Measurements from ENCODE around the gene CDH22. TPM values are rescaled to one million over a fixed set of nuclear protein-coding genes. Genes with fewer than 3 reads are reported as not detected.

The CDH22 gene
- total RNA-seq, 1 experiment from 2014 or later, result not detected

DNA sequence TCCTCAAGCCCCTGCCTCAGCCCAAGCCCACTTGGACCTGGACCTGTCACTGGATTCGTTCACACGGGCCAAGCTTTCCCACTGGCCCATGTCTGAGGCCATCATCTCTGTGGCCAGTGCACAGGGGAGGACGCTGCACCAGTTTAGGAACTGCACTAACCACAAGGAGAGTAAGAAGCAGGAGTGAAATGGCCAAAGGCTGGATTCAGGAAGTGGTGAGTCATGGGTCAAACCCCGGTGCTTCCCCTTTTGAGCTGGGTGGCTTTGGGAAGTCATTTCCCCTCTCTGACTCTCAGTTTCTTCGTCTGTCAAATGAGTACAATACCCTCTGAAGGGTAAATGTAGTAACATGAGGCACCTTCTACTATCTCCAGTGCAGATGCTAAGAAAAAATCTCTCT lies 102.3 kb downstream of the CDH22 start:
- no peaks in the 10 kb centered on the region for H3K9me3 Mint-ChIP-seq (ENCODE audit: unreplicated experiment)
- no peaks in the 10 kb centered on the region for H3K36me3 Mint-ChIP-seq (ENCODE audit: insufficient read depth, unreplicated experiment)
- H3K4me1 Mint-ChIP-seq (ENCODE audit: insufficient read depth, unreplicated experiment), result peaks cover 12% of the 10 kb centered on the region
- no peak overlapping the region for H3K4me3 Mint-ChIP-seq (ENCODE audit: unreplicated experiment)
- H3K27ac Mint-ChIP-seq (ENCODE audit: low read depth, unreplicated experiment), result no peak overlapping the region
- TF ChIP-seq, protein P1, sequence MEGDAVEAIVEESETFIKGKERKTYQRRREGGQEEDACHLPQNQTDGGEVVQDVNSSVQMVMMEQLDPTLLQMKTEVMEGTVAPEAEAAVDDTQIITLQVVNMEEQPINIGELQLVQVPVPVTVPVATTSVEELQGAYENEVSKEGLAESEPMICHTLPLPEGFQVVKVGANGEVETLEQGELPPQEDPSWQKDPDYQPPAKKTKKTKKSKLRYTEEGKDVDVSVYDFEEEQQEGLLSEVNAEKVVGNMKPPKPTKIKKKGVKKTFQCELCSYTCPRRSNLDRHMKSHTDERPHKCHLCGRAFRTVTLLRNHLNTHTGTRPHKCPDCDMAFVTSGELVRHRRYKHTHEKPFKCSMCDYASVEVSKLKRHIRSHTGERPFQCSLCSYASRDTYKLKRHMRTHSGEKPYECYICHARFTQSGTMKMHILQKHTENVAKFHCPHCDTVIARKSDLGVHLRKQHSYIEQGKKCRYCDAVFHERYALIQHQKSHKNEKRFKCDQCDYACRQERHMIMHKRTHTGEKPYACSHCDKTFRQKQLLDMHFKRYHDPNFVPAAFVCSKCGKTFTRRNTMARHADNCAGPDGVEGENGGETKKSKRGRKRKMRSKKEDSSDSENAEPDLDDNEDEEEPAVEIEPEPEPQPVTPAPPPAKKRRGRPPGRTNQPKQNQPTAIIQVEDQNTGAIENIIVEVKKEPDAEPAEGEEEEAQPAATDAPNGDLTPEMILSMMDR (IDR thresholded peaks at IDR 0.05; ENCODE audit: unreplicated experiment), result no peak
- no TSS peak for BruUV-seq (replicated peaks)
- ChIA-PET CTCF (interaction anchor here (0.6 to 0.7 kb wide), 2 partner anchors 25 to 51 kb away, joined by 3 read pairs; no protein-coding TSS in a partner anchor), POLR2A (interaction anchor here (1.1 kb wide), 1 partner anchor 175 kb away, joined by 3 read pairs; no protein-coding TSS in a partner anchor)
- peak; percentile 70 for DNase-seq (ENCODE audit: unreplicated experiment)
- intact Hi-C loops (cut with micrococcal nuclease), result no loop called here
- no peaks in the 10 kb centered on the region for H3K27me3 Mint-ChIP-seq (ENCODE audit: insufficient read depth, unreplicated experiment)

DNA sequence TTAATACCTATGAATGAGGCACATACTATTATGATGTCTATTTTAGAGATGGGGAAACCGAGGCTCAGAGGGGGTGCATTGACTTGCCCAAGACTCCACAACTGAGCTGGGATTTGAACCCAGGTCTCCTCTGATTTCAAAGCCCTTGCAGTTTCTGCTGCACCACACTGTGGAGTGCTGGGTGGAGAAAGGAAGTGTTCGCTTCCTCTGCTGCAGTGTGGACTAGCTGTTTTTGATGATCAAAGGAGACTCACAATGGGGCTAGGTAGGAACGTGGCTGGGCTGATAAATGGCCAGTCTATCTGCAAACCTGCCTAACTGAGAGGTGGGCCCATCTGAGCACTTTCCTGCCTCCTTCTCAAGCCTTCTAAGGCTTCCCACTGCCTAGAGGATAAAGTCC lies 102.9 kb downstream of the CDH22 start:
- POLR2A ChIA-PET, result no interaction called here
- H3K27me3 Mint-ChIP-seq (ENCODE audit: insufficient read depth, unreplicated experiment), result no peaks in the 10 kb centered on the region

DNA sequence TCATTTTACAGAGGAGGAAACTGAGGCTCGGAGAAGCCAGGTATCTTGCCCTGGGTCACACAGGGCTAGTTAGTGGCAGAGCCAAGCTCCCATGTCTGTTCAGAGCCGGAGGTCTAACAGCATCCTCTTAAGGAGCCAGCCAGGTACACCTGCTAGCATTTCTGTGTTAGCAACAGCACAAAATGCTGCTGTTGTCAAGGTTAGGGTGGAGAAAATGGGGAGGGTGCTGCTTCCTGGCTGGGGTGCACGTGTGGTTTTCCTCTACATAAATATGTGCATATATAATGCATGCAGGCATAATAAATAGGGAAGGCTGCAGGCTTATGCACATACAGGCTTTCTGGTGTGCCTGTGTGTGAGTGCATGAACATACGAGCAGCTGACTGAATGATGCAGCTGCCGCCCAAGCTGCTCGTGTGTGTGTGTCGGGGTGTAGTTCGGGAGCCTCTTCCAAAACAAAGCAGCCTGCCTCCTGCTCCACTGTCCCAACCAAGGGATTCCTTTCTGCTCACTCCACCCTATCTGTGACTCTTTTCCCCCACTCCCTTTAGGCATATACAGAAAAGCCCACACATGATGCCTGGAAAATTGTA lies 103.6 kb downstream of the CDH22 start:
- Mint-ChIP-seq H3K36me3 (ENCODE audit: insufficient read depth, unreplicated experiment) (no peaks in the 10 kb centered on the region), H3K4me1 (ENCODE audit: insufficient read depth, unreplicated experiment) (peaks cover 12% of the 10 kb centered on the region), H3K4me3 (ENCODE audit: unreplicated experiment) (no peak overlapping the region), H3K27ac (ENCODE audit: low read depth, unreplicated experiment) (no peak overlapping the region), H3K27me3 (ENCODE audit: insufficient read depth, unreplicated experiment) (no peaks in the 10 kb centered on the region), H3K9me3 (ENCODE audit: unreplicated experiment) (no peaks in the 10 kb centered on the region)
- TF ChIP-seq, protein P1 (IDR thresholded peaks at IDR 0.05; ENCODE audit: unreplicated experiment), result no peak
- no TSS peak for BruUV-seq (replicated peaks)
- POLR2A ChIA-PET, result no interaction called here
- CTCF ChIA-PET, result interaction anchor here (0.6 to 0.7 kb wide), 2 partner anchors 58 to 416 kb away, joined by 3 to 7 read pairs; no protein-coding TSS in a partner anchor
- intact Hi-C loops (cut with micrococcal nuclease), result no loop called here
- no peak for DNase-seq (ENCODE audit: unreplicated experiment)

More for the DNA sequence above, 102.9 kb downstream of the CDH22 start:
- peaks cover 12% of the 10 kb centered on the region for H3K4me1 Mint-ChIP-seq (ENCODE audit: insufficient read depth, unreplicated experiment)
- H3K27ac Mint-ChIP-seq (ENCODE audit: low read depth, unreplicated experiment), result no peak overlapping the region
- CTCF ChIA-PET, result no interaction called here
- H3K4me3 Mint-ChIP-seq (ENCODE audit: unreplicated experiment), result no peak overlapping the region
- no peaks in the 10 kb centered on the region for H3K9me3 Mint-ChIP-seq (ENCODE audit: unreplicated experiment)
- H3K36me3 Mint-ChIP-seq (ENCODE audit: insufficient read depth, unreplicated experiment), result no peaks in the 10 kb centered on the region
- no peak for DNase-seq (ENCODE audit: unreplicated experiment)
- BruUV-seq (replicated peaks), result no TSS peak
- TF ChIP-seq, protein P1 (IDR thresholded peaks at IDR 0.05; ENCODE audit: unreplicated experiment), result no peak
- intact Hi-C loops (cut with micrococcal nuclease), result no loop called here

DNA sequence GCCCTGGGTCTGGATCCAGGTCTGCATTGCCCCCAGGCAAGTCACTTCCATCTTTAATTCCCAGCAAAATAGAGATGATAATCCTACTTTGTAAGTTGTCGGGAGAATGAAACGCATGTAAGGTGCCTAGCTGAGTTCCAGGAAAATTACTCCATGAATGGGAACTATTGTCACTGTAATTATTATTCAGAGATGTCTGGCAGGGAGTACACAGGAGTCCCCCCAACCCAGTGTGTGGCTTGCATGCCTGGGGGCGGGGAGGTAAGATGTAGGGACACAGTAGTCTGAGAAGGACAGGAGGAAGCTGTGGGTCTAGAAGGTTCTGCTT lies 104.8 kb downstream of the CDH22 start:
- TF ChIP-seq, protein P1 (IDR thresholded peaks at IDR 0.05; ENCODE audit: unreplicated experiment), result no peak
- Mint-ChIP-seq H3K27ac (ENCODE audit: low read depth, unreplicated experiment) (no peak overlapping the region), H3K27me3 (ENCODE audit: insufficient read depth, unreplicated experiment) (peaks cover 9% of the 10 kb centered on the region), H3K4me1 (ENCODE audit: insufficient read depth, unreplicated experiment) (peaks cover 12% of the 10 kb centered on the region), H3K4me3 (ENCODE audit: unreplicated experiment) (no peak overlapping the region), H3K36me3 (ENCODE audit: insufficient read depth, unreplicated experiment) (no peaks in the 10 kb centered on the region), H3K9me3 (ENCODE audit: unreplicated experiment) (no peaks in the 10 kb centered on the region)
- intact Hi-C loops (cut with micrococcal nuclease), result no loop called here
- POLR2A ChIA-PET, result no interaction called here
- CTCF ChIA-PET, result interaction anchor here (0.9 to 1.7 kb wide), 4 partner anchors 41 to 190 kb away, joined by 3 to 4 read pairs (median 4); no protein-coding TSS in a partner anchor
- DNase-seq (ENCODE audit: unreplicated experiment), result no peak
- BruUV-seq (replicated peaks), result no TSS peak
